ENCODE results near the gene NR1I2.

NR1I2 gene

GRCh38 chr3:119765239-119765638, 16.7 kb upstream of the NR1I2 start:
- Histone ChIP-seq H3K4me3 (replicated peaks; ENCODE audit: insufficient read depth, low read length) (no peak overlapping the region), H3K27ac (replicated peaks) (no peak overlapping the region), H3K27me3 (ENCODE audit: insufficient read depth, poor library complexity, severe bottlenecking) (no peaks in the 10 kb centered on the region)
- no peak for DNase-seq (ENCODE audit: low read depth in 1 of 2, low spot score in 1 of 2)
- no peak for TF ChIP-seq SPI1 (IDR thresholded peaks at IDR 0.05; ENCODE audit: borderline replicate concordance, low read depth)
- no peak for TF ChIP-seq CTCF (IDR thresholded peaks at IDR 0.05; ENCODE audit: insufficient read depth, low read length)
- no peak for TF ChIP-seq POLR2AphosphoS5 (IDR thresholded peaks at IDR 0.05; ENCODE audit: low read depth)
- TF ChIP-seq REST (IDR thresholded peaks at IDR 0.05; ENCODE audit: insufficient replicate concordance, low read depth) = no peak
- TF ChIP-seq GABPA (IDR thresholded peaks at IDR 0.05; ENCODE audit: low read depth) = no peak

GRCh38 chr3:119767936-119768601, 13.8 kb upstream of the NR1I2 start:
- H3K4me3 ChIP-seq (replicated peaks; ENCODE audit: insufficient read depth, low read length) = no peak overlapping the region
- no peak for DNase-seq (ENCODE audit: low read depth in 1 of 2, low spot score in 1 of 2)
- no peak for TF ChIP-seq CTCF (IDR thresholded peaks at IDR 0.05; ENCODE audit: insufficient read depth, low read length)
- no peaks in the 10 kb centered on the region for H3K27me3 ChIP-seq (ENCODE audit: insufficient read depth, poor library complexity, severe bottlenecking)
- no peak overlapping the region for H3K27ac ChIP-seq (replicated peaks)

- DNase-seq (ENCODE audit: low read depth in 1 of 2, low spot score in 1 of 2) = no peak
- no peak for TF ChIP-seq SPI1 (IDR thresholded peaks at IDR 0.05; ENCODE audit: borderline replicate concordance, low read depth)
- no peak for TF ChIP-seq POLR2AphosphoS5 (IDR thresholded peaks at IDR 0.05; ENCODE audit: low read depth)
- no peak for TF ChIP-seq GABPA (IDR thresholded peaks at IDR 0.05; ENCODE audit: low read depth)
- TF ChIP-seq REST (IDR thresholded peaks at IDR 0.05; ENCODE audit: insufficient replicate concordance, low read depth) = no peak
- TF ChIP-seq CTCF (IDR thresholded peaks at IDR 0.05; ENCODE audit: insufficient read depth, low read length) = no peak
- H3K27me3 ChIP-seq (ENCODE audit: insufficient read depth, poor library complexity, severe bottlenecking) = no peaks in the 10 kb centered on the region
- no peak overlapping the region for H3K27ac ChIP-seq (replicated peaks)
- no peak overlapping the region for H3K4me3 ChIP-seq (replicated peaks; ENCODE audit: insufficient read depth, low read length)
Observed at GRCh38 chr3:119768668-119769393, 13.1 kb upstream of the NR1I2 start.
